Chondrocyte (in vitro differentiated cells): ENCODE data around the gene AFDN. TPM values are rescaled to one million over a fixed set of nuclear protein-coding genes. Genes with fewer than 3 reads are reported as not detected.

ENCODE experiments used
- DNase-seq: peaks from one replicate; pipeline ENCODE4 v3.0.0; 2021; ENCODE audit warnings: mixed read lengths, low spot score
- H3K27ac Mint-ChIP-seq: one replicate; pipeline ENCODE4 v1.8.0; 2021; ENCODE audit warnings: mild to moderate bottlenecking, moderate library complexity, mixed read lengths; ENCODE audit not compliant: unreplicated experiment
- H3K27me3 Mint-ChIP-seq: 2 replicates; pipeline ENCODE4 v1.8.0; 2021; ENCODE audit warnings: low read depth, mixed read lengths
- H3K36me3 Mint-ChIP-seq: 2 replicates; pipeline ENCODE4 v1.8.0; 2021; ENCODE audit warnings: low read depth, mixed read lengths
- H3K4me1 Mint-ChIP-seq: 2 replicates; pipeline ENCODE4 v1.8.0; 2021; ENCODE audit warnings: low read depth, mild to moderate bottlenecking, mixed read lengths
- H3K4me3 Mint-ChIP-seq: one replicate; pipeline ENCODE4 v1.8.0; 2021; ENCODE audit warnings: mild to moderate bottlenecking, moderate library complexity, mixed read lengths; ENCODE audit not compliant: unreplicated experiment
- H3K9me3 Mint-ChIP-seq: 2 replicates; pipeline ENCODE4 v1.8.0; 2021; ENCODE audit warnings: low read depth, mixed read lengths
- CTCF ChIP-seq: fragments of 200-600 bp; sonication (generic); IDR thresholded peaks from 2 replicates; pipeline ENCODE4 v1.5.0; 2021; ENCODE audit warnings: antibody characterized with exemption, mild to moderate bottlenecking, moderate library complexity
- total RNA-seq: library from RNA; stranded (reverse); gene quantifications from 3 replicates; pipeline ENCODE4 v1.2.1, GENCODE V29; 2021

AFDN gene
- total RNA-seq, 1 donor from 2014 or later, result 45.8 TPM

DNA sequence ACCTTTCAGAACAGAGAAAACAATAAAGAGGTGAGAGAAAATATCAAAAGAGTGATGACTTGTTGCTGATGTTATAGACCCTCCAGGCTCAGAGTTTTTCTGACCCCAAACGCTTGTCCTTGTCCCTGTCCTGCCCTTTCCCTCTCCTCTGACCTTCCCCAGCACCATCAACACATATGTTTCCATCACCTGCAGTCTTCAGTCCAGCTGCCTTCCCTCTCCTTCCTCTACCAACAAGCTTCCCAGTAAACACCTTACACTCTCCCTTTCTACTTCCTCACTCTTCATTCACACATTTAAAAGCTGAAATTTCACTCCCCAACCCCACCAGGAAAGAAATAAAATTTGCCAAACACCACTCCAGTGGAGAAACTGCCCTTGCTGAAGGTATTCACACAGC lies 25.4 kb upstream of the AFDN start:
- no peaks in the 10 kb centered on the region for H3K4me1 Mint-ChIP-seq
- TF ChIP-seq CTCF, result no peak

GRCh38 chr6:167802339-167802738 lies 24.4 kb upstream of the AFDN start:
- Mint-ChIP-seq H3K4me3 (no peak overlapping the region), H3K4me1 (no peaks in the 10 kb centered on the region), H3K36me3 (no peaks in the 10 kb centered on the region), H3K9me3 (no peaks in the 10 kb centered on the region), H3K27me3 (peaks cover 12% of the 10 kb centered on the region), H3K27ac (no peak overlapping the region)
- no peak for TF ChIP-seq CTCF
- DNase-seq, result no peak

More for the DNA sequence above, 25.4 kb upstream of the AFDN start:
- Mint-ChIP-seq H3K27me3 (peaks cover 12% of the 10 kb centered on the region), H3K36me3 (no peaks in the 10 kb centered on the region), H3K4me3 (no peak overlapping the region), H3K9me3 (no peaks in the 10 kb centered on the region), H3K27ac (no peak overlapping the region)
- no peak for DNase-seq

GRCh38 chr6:167803816-167804215 lies 22.9 kb upstream of the AFDN start:
- no peak for DNase-seq
- Mint-ChIP-seq H3K4me3 (no peak overlapping the region), H3K4me1 (no peaks in the 10 kb centered on the region), H3K27me3 (peaks cover 12% of the 10 kb centered on the region), H3K27ac (no peak overlapping the region), H3K9me3 (no peaks in the 10 kb centered on the region), H3K36me3 (no peaks in the 10 kb centered on the region)
- no peak for TF ChIP-seq CTCF

DNA sequence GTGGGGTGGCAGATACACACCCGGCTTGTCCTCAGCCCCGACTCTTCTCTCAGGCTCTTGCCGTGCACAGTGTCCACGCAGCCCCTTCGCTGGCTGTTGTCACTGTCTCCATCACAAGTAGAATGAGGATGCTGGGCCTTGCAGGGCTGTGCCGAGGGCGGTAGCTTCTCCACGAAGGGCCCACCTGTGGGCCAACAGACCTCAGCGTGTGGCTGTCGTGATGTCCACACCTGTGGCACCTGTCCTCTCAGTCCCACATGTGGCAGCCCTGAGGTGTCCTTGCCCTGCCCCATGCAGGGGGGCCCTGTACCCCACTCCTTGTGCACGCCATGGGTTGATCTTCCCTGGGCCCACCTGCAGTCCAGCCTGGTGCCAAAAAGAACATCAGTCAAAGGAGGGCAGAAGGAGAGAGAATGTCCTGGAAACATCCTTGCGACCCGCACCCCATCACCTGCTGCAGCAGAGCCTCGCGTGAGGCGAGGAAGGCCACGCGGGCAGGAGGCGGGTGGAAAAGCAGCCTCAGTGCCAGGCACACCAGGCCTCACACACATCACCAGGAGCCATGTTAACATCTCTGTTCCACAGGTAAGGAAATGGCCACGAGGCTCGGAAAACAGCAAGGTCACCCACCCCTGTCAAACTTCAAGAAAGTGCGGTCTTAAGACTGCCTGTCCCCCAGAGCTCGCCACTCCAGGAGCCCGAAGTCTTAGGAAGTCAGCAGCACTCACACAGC lies 22.3 kb upstream of the AFDN start:
- DNase-seq, result no peak
- H3K4me1 Mint-ChIP-seq, result no peaks in the 10 kb centered on the region
- no peaks in the 10 kb centered on the region for H3K9me3 Mint-ChIP-seq
- no peak for TF ChIP-seq CTCF
- peaks cover 12% of the 10 kb centered on the region for H3K27me3 Mint-ChIP-seq
- no peaks in the 10 kb centered on the region for H3K36me3 Mint-ChIP-seq
- H3K27ac Mint-ChIP-seq, result no peak overlapping the region
- H3K4me3 Mint-ChIP-seq, result no peak overlapping the region

DNA sequence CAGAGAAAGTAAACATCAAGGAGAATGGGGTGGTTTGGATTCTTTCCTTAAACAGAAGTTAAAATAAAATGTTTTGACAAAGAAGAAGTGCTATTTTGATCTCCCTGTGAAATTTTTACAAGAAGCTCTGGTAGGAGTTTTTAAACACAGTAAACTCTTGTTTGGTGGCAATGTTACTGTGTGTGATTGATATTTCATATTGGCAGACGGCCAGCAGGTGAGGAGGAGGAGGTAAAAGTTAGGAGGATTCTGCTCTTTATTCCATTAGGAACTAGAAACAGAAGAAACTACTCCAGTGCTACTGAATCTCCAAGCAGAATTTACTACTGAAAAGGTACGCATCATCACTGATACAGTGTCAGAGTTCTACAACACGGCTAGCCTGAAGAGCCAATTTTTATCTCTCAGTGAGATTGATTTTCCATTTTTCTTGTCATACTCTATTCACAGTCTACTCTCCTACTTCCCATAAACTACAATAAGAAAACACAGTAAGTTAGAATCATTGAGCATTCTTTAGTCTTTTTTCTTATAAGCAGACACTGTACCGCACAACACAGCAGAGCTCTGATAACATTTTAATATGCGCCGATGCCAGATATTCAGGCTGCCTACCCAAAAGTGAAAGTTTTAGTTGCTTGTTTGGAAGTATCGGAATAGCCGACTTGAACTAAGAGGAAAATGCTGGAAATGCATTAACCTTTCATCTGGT lies 21.2 kb upstream of the AFDN start:
- H3K4me3 Mint-ChIP-seq, result no peak overlapping the region
- no peak for TF ChIP-seq CTCF
- no peak overlapping the region for H3K27ac Mint-ChIP-seq
- DNase-seq, result no peak
- no peaks in the 10 kb centered on the region for H3K4me1 Mint-ChIP-seq
- H3K27me3 Mint-ChIP-seq, result peaks cover 10% of the 10 kb centered on the region
- H3K9me3 Mint-ChIP-seq, result no peaks in the 10 kb centered on the region
- H3K36me3 Mint-ChIP-seq, result no peaks in the 10 kb centered on the region
